Loucy (cell line): ENCODE results near the gene CDYL2.

Experiments
- H2AFZ ChIP-seq: fragments of 200-600 bp; sonication (generic); 2 replicates; pipeline ENCODE4 v1.6.0; 2016; ENCODE audit warnings: antibody characterized with exemption, mild to moderate bottlenecking, low read length, moderate library complexity
- H3F3A ChIP-seq: fragments of 200-600 bp; 2 replicates; pipeline ENCODE4 v1.6.0; 2016; ENCODE audit warnings: antibody characterized with exemption, low read depth, mild to moderate bottlenecking
- H3K27me3 ChIP-seq: fragments of 200-600 bp; sonication (generic); 2 replicates; pipeline ENCODE4 v1.6.1; 2014; ENCODE audit warnings: low read length, mild to moderate bottlenecking; ENCODE audit not compliant: insufficient read depth, poor library complexity, severe bottlenecking
- H3K36me3 ChIP-seq: fragments of 200-600 bp; sonication (generic); 2 replicates; pipeline ENCODE4 v1.6.1; 2016; ENCODE audit warnings: low read length; ENCODE audit not compliant: insufficient read depth
- H3K4me1 ChIP-seq: fragments of 200-600 bp; sonication (generic); 2 replicates; pipeline ENCODE4 v1.5.1; 2014; ENCODE audit warnings: low read length, mild to moderate bottlenecking; ENCODE audit not compliant: insufficient read depth, poor library complexity, severe bottlenecking
- H3K4me2 ChIP-seq: fragments of 200-600 bp; sonication (generic); 2 replicates; pipeline ENCODE4 v1.6.0; 2014; ENCODE audit warnings: antibody characterized with exemption, low read length, low read depth, mild to moderate bottlenecking; ENCODE audit not compliant: poor library complexity, severe bottlenecking
- H3K4me3 ChIP-seq: fragments of 200-600 bp; sonication (generic); 2 replicates; pipeline ENCODE4 v1.5.1; 2014; ENCODE audit warnings: low read length, mild to moderate bottlenecking, mixed read lengths; ENCODE audit not compliant: poor library complexity, severe bottlenecking
- H3K79me2 ChIP-seq: fragments of 200-600 bp; sonication (generic); 2 replicates; pipeline ENCODE4 v1.6.1; 2014; ENCODE audit warnings: low read length; ENCODE audit not compliant: insufficient read depth
- H3K9ac ChIP-seq: fragments of 200-600 bp; sonication (generic); 2 replicates; pipeline ENCODE4 v1.6.0; 2014; ENCODE audit warnings: mild to moderate bottlenecking, low read depth, low read length, moderate library complexity; ENCODE audit not compliant: poor library complexity, severe bottlenecking
- H3K9me2 ChIP-seq: fragments of 200-600 bp; sonication (generic); replicated peaks from 2 replicates; pipeline ENCODE4 v1.6.1; 2016; ENCODE audit warnings: low read depth, low read length, mixed read lengths
- H3K9me3 ChIP-seq: fragments of 200-600 bp; sonication (generic); 2 replicates; pipeline ENCODE4 v1.6.1; 2014; ENCODE audit warnings: mild to moderate bottlenecking, antibody characterized with exemption, low read length, low read depth; ENCODE audit not compliant: insufficient read depth
- H4K20me1 ChIP-seq: fragments of 200-600 bp; sonication (generic); 2 replicates; pipeline ENCODE4 v1.6.0; 2014; ENCODE audit warnings: antibody characterized with exemption, low read length, mild to moderate bottlenecking; ENCODE audit not compliant: insufficient read depth, poor library complexity, severe bottlenecking
- EZH2phosphoT487 ChIP-seq: fragments of 200-600 bp; IDR thresholded peaks from 2 replicates; pipeline ENCODE4 v1.6.1; 2018; ENCODE audit warnings: antibody characterized with exemption, mild to moderate bottlenecking, moderate library complexity, borderline replicate concordance
- TF ChIP-seq, protein P1 (sequence below): fragments of 200-600 bp; sonication (generic); conservative IDR thresholded peaks from 2 replicates; pipeline ENCODE4 v1.5.1; 2014; ENCODE audit warnings: mild to moderate bottlenecking, antibody characterized with exemption, low read length

The CDYL2 gene

GRCh38 chr16:80615735-80616134 is 188.7 kb downstream of the CDYL2 start:
- no peaks in the 10 kb centered on the region for H3K27me3 ChIP-seq
- H3K4me1 ChIP-seq = peaks cover 2% of the 10 kb centered on the region
- H3K9ac ChIP-seq = no peak overlapping the region
- TF ChIP-seq, protein P1, sequence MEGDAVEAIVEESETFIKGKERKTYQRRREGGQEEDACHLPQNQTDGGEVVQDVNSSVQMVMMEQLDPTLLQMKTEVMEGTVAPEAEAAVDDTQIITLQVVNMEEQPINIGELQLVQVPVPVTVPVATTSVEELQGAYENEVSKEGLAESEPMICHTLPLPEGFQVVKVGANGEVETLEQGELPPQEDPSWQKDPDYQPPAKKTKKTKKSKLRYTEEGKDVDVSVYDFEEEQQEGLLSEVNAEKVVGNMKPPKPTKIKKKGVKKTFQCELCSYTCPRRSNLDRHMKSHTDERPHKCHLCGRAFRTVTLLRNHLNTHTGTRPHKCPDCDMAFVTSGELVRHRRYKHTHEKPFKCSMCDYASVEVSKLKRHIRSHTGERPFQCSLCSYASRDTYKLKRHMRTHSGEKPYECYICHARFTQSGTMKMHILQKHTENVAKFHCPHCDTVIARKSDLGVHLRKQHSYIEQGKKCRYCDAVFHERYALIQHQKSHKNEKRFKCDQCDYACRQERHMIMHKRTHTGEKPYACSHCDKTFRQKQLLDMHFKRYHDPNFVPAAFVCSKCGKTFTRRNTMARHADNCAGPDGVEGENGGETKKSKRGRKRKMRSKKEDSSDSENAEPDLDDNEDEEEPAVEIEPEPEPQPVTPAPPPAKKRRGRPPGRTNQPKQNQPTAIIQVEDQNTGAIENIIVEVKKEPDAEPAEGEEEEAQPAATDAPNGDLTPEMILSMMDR = no peak
- no peak for TF ChIP-seq EZH2phosphoT487
- peaks cover 51% of the 10 kb centered on the region; the same call in 1 of the 2 replicates for H3K36me3 ChIP-seq
- no peaks in the 10 kb centered on the region for H3K9me3 ChIP-seq
- H3K4me3 ChIP-seq = no peak overlapping the region
- H3K4me2 ChIP-seq = no peak overlapping the region
- no peaks in the 10 kb centered on the region for H3K79me2 ChIP-seq
- no peaks in the 10 kb centered on the region for H3F3A ChIP-seq
- H2AFZ ChIP-seq = no peak overlapping the region
- no peaks in the 10 kb centered on the region for H3K9me2 ChIP-seq
- no peaks in the 10 kb centered on the region for H4K20me1 ChIP-seq

DNA sequence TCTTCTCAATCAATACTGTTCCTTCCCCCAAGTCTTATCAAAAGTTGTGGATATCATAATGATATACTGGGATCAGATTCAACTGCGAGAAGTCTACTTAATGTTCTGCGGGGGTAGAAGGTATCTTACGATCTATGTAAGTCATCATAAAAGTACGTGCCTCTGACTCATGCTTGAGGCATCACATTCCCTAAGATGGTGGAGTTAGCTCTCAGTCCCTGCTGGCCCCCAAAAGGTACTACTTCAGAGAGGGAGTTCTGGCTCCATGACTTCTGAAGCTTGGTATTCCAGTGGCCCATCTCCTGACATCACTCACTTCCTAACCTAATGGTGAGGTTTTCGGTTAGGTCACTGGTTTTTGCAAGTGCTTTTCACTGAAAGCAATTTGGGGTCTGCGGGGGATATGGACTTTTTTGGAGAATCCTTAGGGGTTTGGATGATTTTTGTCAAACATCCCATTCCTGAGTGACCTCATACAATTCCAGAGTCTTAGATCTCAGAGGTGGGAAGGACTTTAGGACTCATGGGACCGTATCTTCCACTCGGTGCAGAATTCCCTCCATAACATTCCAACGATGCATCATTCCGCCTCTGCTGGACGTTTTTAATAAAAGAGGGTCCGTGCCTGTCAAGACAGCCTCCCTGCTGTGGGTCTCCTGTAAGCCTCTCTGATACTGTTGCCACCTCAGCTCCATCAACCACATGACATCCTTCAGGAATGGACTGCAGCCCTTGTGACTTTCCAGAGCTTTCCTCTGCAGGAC is 189.3 kb downstream of the CDYL2 start:
- Histone ChIP-seq H3K4me1 (peaks cover 2% of the 10 kb centered on the region), H2AFZ (no peak overlapping the region), H3K27me3 (no peaks in the 10 kb centered on the region), H3K9me3 (no peaks in the 10 kb centered on the region), H3K4me3 (no peak overlapping the region), H3K9ac (no peak overlapping the region), H3K79me2 (no peaks in the 10 kb centered on the region), H3K4me2 (no peak overlapping the region), H3K9me2 (no peaks in the 10 kb centered on the region), H3K36me3 (peaks cover 46% of the 10 kb centered on the region; the same call in 1 of the 2 replicates), H4K20me1 (no peaks in the 10 kb centered on the region), H3F3A (no peaks in the 10 kb centered on the region)
- TF ChIP-seq, protein P1 = no peak

DNA sequence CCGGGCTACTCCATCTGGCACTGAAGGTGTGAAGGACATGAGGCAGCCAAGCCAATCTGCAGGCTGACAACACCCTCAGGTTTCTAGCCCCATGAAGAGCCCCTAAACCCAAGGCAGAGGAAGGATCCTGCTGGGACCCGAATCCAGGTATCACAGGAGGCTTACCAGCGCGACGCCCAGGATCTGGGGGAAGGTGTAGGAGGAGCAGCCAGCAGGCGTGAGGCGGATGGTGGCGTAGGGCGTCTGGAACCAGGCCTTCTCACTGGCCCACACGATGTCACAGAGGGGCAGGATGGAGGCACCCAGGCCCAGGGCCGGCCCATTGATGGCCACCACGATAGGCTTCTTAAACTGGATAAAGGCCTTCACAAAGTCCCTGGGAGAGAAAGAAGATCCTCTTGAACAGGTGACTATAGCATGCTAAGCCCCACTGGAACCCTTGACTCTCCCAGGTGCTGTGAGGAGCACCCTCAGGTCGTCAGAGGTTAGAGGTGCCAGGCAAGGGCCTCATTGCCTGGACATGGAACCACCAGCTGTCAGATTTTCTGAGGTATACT is 191.9 kb downstream of the CDYL2 start:
- no peak overlapping the region for H3K4me2 ChIP-seq
- no peaks in the 10 kb centered on the region for H3K9me3 ChIP-seq
- no peak overlapping the region for H3K4me3 ChIP-seq
- TF ChIP-seq, protein P1 = no peak
- TF ChIP-seq EZH2phosphoT487 = no peak
- H3F3A ChIP-seq = no peaks in the 10 kb centered on the region
- no peak overlapping the region for H2AFZ ChIP-seq
- no peaks in the 10 kb centered on the region for H3K27me3 ChIP-seq
- H3K36me3 ChIP-seq = peaks cover 36% of the 10 kb centered on the region; the same call in 1 of the 2 replicates
- H3K9me2 ChIP-seq = no peaks in the 10 kb centered on the region
- H4K20me1 ChIP-seq = no peaks in the 10 kb centered on the region
- no peaks in the 10 kb centered on the region for H3K79me2 ChIP-seq
- H3K9ac ChIP-seq = no peak overlapping the region
- peaks cover 3% of the 10 kb centered on the region for H3K4me1 ChIP-seq
